ENCODE results near the gene DNAI4.

DNAI4 gene

DNA sequence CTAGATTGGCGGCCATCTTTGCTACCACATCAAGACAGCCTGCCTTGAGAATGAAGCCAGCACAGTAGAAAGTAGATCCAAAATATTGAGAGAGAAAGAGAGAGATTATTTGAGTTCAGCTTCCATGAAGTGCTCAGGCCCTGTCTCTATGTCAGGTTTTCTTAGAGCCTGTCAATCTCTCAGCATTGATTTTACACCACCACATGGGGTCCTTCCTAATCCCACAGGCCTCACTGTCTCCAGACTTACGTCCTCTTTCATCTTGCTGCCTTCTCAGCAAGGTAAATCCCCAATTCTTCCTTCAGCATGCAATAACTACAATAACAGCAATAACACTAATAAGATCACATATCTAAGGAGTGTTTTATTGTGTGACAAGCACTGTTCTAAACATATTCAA lies 151.4 kb downstream of the DNAI4 start:
- H3K27me3 ChIP-seq (ENCODE audit: control insufficient read depth, insufficient read depth, low read length) = no peaks in the 10 kb centered on the region
- H3K4me1 ChIP-seq (ENCODE audit: control insufficient read depth, insufficient read depth, low read length) = no peaks in the 10 kb centered on the region
- H3K9me3 ChIP-seq (ENCODE audit: control insufficient read depth, low read length) = no peaks in the 10 kb centered on the region
- no peak overlapping the region for H3K4me3 ChIP-seq (ENCODE audit: low read length)
- no peak overlapping the region for H3K9ac ChIP-seq (ENCODE audit: low read length)
- H3K36me3 ChIP-seq (ENCODE audit: control insufficient read depth, insufficient read depth, low read length) = no peaks in the 10 kb centered on the region

DNA sequence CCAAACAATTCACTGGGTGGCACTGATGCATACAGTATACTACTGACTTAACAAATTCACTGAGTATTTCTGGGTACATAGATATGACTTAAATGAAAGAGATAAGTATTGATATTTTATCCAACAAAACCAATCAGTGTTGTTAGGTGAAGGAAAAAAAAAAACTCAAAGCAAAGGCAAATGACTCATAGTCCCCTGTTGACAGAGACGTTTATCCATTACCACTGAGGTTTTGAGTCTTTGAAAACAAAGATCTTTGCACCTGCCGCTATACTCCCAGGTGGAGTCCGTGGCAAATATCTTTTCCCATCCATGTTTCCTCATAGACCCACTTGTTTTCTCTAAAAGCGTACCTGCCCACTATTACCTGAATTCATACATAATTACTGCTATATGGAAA lies 154.0 kb downstream of the DNAI4 start:
- H3K27me3 ChIP-seq (ENCODE audit: control insufficient read depth, insufficient read depth, low read length) = no peaks in the 10 kb centered on the region
- H3K36me3 ChIP-seq (ENCODE audit: control insufficient read depth, insufficient read depth, low read length) = no peaks in the 10 kb centered on the region
- H3K4me1 ChIP-seq (ENCODE audit: control insufficient read depth, insufficient read depth, low read length) = no peaks in the 10 kb centered on the region
- H3K9ac ChIP-seq (ENCODE audit: low read length) = no peak overlapping the region
- no peak overlapping the region for H3K4me3 ChIP-seq (ENCODE audit: low read length)
- H3K9me3 ChIP-seq (ENCODE audit: control insufficient read depth, low read length) = no peaks in the 10 kb centered on the region

DNA sequence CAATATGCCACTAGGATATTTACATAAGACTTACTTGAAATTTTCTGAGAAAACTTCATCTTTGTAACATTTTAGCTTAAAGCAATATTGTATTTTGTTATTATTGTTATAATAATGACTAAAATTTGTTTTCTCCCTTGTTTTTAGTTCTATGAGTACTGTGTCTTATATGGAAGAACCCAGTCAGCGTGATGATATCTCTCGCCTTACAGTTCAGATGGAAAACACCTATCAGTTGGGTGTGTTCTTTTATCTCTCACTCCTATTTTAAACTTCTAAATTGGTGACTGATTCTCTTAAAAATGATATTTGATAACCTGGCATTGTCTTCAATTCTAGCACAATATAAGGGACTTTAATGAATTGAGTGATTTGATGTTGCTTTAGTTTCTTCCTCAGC lies 154.4 kb downstream of the DNAI4 start:
- no peaks in the 10 kb centered on the region for H3K4me1 ChIP-seq (ENCODE audit: control insufficient read depth, insufficient read depth, low read length)
- H3K36me3 ChIP-seq (ENCODE audit: control insufficient read depth, insufficient read depth, low read length) = no peaks in the 10 kb centered on the region
- no peaks in the 10 kb centered on the region for H3K27me3 ChIP-seq (ENCODE audit: control insufficient read depth, insufficient read depth, low read length)
- H3K4me3 ChIP-seq (ENCODE audit: low read length) = no peak overlapping the region
- H3K9ac ChIP-seq (ENCODE audit: low read length) = no peak overlapping the region
- no peaks in the 10 kb centered on the region for H3K9me3 ChIP-seq (ENCODE audit: control insufficient read depth, low read length)

DNA sequence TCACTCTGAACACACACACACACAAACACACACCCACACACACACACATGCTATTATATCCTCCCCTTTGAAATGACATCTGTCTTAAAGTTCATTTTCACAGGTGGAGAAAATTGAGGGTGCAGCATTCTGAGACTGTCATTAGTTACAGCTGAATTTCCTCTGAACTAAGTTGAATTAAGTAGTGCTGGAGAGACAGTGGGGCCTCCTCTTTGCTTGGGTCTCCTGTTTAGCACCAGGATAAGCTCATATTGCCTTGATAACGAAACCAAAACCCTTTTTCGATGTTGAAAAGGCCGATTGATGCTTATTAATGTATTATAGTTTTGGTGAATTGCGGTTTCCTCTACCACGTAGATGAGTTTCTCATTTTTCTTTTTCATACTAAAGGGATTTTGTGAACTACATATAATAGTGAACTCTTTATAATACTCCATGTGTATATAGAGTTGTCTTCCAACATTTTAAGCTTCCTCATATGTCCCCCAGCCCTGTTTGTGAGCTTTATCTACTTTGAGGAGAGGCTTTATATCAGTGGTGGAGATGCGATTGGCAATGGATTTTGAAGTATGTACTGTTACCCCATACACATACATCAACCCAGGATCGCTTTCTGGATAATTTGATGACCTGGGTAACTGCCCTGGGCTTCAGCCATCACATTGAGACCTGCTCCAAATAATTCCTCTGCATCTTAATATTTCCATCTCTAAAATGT lies 155.0 kb downstream of the DNAI4 start:
- no peak overlapping the region for H3K4me3 ChIP-seq (ENCODE audit: low read length)

DNA sequence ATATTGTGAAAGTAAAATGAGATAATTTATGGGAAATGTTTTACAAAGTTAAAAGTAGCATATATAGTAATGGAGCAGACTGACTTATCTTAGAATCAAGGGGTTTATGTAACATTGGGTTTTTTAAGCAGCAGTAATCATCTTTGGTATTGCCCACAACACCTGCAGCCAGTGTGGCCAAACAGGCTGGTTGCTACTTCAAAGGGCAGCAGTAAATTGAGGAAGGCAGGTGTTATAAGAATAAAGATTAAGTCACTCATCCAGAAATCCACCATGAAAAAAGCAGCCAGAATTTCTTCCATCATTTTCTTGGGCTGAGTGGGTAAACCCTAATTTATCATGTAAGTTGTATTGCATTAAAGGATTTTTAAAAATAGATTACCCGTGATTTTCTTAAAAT lies 155.7 kb downstream of the DNAI4 start:
- H3K9me3 ChIP-seq (ENCODE audit: control insufficient read depth, low read length) = no peaks in the 10 kb centered on the region
- H3K27me3 ChIP-seq (ENCODE audit: control insufficient read depth, insufficient read depth, low read length) = no peaks in the 10 kb centered on the region
- no peaks in the 10 kb centered on the region for H3K4me1 ChIP-seq (ENCODE audit: control insufficient read depth, insufficient read depth, low read length)
- H3K9ac ChIP-seq (ENCODE audit: low read length) = no peak overlapping the region
- no peaks in the 10 kb centered on the region for H3K36me3 ChIP-seq (ENCODE audit: control insufficient read depth, insufficient read depth, low read length)
- no peak overlapping the region for H3K4me3 ChIP-seq (ENCODE audit: low read length)

More for the DNA sequence above, 155.0 kb downstream of the DNAI4 start:
- no peaks in the 10 kb centered on the region for H3K4me1 ChIP-seq (ENCODE audit: control insufficient read depth, insufficient read depth, low read length)
- H3K9ac ChIP-seq (ENCODE audit: low read length) = no peak overlapping the region
- H3K27me3 ChIP-seq (ENCODE audit: control insufficient read depth, insufficient read depth, low read length) = no peaks in the 10 kb centered on the region
- H3K36me3 ChIP-seq (ENCODE audit: control insufficient read depth, insufficient read depth, low read length) = no peaks in the 10 kb centered on the region
- no peaks in the 10 kb centered on the region for H3K9me3 ChIP-seq (ENCODE audit: control insufficient read depth, low read length)

DNA sequence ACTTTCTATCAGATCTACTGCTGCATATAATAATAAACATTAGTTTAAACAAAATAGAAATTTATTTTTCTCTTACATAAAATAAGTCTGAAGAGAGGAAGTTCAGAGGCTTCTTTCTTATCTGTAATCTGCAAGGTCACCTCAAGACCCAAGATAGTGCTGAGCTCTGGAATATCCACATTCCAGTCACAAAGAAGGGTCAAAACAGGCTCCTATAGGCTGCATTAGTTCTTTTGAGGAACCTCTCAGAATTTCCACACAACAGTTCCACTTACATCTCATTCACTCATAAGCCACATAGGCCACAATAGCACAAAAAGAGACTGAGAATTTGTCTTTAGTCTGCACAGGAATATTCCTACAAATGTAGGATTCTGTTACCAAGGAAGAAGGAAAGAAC lies 157.0 kb downstream of the DNAI4 start:
- H3K4me1 ChIP-seq (ENCODE audit: control insufficient read depth, insufficient read depth, low read length) = no peaks in the 10 kb centered on the region
- H3K9ac ChIP-seq (ENCODE audit: low read length) = no peak overlapping the region
- H3K27me3 ChIP-seq (ENCODE audit: control insufficient read depth, insufficient read depth, low read length) = no peaks in the 10 kb centered on the region
- H3K4me3 ChIP-seq (ENCODE audit: low read length) = no peak overlapping the region
- no peaks in the 10 kb centered on the region for H3K9me3 ChIP-seq (ENCODE audit: control insufficient read depth, low read length)
- no peaks in the 10 kb centered on the region for H3K36me3 ChIP-seq (ENCODE audit: control insufficient read depth, insufficient read depth, low read length)

DNA sequence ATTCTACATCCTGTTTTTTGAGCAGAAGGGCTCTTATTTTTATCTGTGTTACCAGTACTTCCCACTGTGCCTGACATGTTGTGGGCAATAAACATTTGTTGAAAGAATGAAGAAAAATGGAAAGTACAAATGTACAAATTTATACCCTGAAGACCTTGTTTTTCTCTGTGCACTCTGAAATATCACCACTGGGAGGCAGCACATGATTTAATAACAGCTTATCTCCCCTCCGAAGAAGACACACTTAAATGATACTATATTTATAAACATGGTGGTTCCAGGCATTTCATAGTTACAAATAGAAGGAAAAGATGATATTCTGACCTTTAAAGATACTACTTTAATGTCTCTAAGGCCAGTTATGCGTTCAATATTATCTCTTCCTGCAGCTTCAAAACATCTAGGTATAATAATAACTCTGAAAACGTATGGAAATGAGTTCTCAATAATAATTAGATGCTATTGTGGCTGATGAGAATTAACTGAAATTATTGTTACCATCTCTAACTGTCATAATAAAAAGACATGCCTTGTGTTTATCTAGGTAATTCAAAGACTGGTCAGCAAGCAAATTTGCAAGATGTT lies 159.6 kb downstream of the DNAI4 start:
- Histone ChIP-seq H3K4me1 (ENCODE audit: control insufficient read depth, insufficient read depth, low read length) (no peaks in the 10 kb centered on the region), H3K36me3 (ENCODE audit: control insufficient read depth, insufficient read depth, low read length) (no peaks in the 10 kb centered on the region), H3K9ac (ENCODE audit: low read length) (no peak overlapping the region), H3K9me3 (ENCODE audit: control insufficient read depth, low read length) (no peaks in the 10 kb centered on the region), H3K4me3 (ENCODE audit: low read length) (no peak overlapping the region), H3K27me3 (ENCODE audit: control insufficient read depth, insufficient read depth, low read length) (no peaks in the 10 kb centered on the region)
